K562 (cell line): ENCODE measurements around the gene EDNRB. TPM values are rescaled to one million over a fixed set of nuclear protein-coding genes. Genes with fewer than 3 reads are reported as not detected.

ENCODE experiments used
- ARHGAP35 ChIP-seq: fragments of 450-650 bp; IDR thresholded peaks from 2 replicates; pipeline ENCODE4 v1.6.1; 2018; ENCODE audit not compliant: partially characterized antibody
- CREB1 ChIP-seq, 2 experiments: sonication (generic) in 1 of 2; formaldehyde crosslinking in 1 of 2; IDR thresholded peaks; 2 replicates each; pipeline versions ENCODE4 v1.6.1 to v1.8.0; 2012 to 2022; ENCODE audit warnings: inconsistent platforms in 1 of 2, mild to moderate bottlenecking in 1 of 2, missing genetic modification reagents in 1 of 2, moderate library complexity in 1 of 2
- POLR2A ChIP-seq: fragments of 450-650 bp; conservative IDR thresholded peaks from 2 replicates; pipeline ENCODE4 v1.6.1; 2016
- SMARCC2 ChIP-seq: fragments of 450-650 bp; IDR thresholded peaks from 2 replicates; pipeline ENCODE4 v1.6.1; 2017; ENCODE audit warnings: antibody characterized with exemption, moderate library complexity, mild to moderate bottlenecking, low read depth
- SREBF2 ChIP-seq: sonication (generic); formaldehyde crosslinking; IDR thresholded peaks from 2 replicates; pipeline ENCODE4 v1.4.0; 2020; ENCODE audit warnings: mild to moderate bottlenecking, missing genetic modification reagents
- U2AF2 ChIP-seq: fragments of 200-400 bp; formaldehyde crosslinking; optimal IDR thresholded peaks from 2 replicates; pipeline ENCODE3; 2017; ENCODE audit warnings: low read depth, mild to moderate bottlenecking, low read length
- ZKSCAN1 ChIP-seq: fragments of 150-350 bp; IDR thresholded peaks from 2 replicates; pipeline ENCODE4 v1.6.1; 2016; ENCODE audit warnings: low read depth, low read length
- ZNF124 ChIP-seq: sonication (generic); formaldehyde crosslinking; IDR thresholded peaks from 2 replicates; pipeline ENCODE4 v1.8.1; 2022; ENCODE audit warnings: missing genetic modification reagents
- polyA plus RNA-seq, 8 experiments: library from polyadenylated mRNA; depleted of rRNA in 4 of 8; stranded (reverse) in 5 of 8; unstranded in 3 of 8; fragments of >200 nt; fragmentation: Nextera tagmentation in 2 of 8; fragmentation: Illumina TruSeq in 1 of 8; extraction: Ambion mirVana in 2 of 8; extraction: Trizol in 1 of 8; gene quantifications; 2 replicates each; pipeline versions ENCODE4 v1.2.1 to v1.2.3, GENCODE V29; 2011 to 2014; ENCODE audit warnings: inconsistent platforms in 1 of 8, missing spikeins in 1 of 8
- total RNA-seq, 7 experiments: library from RNA; depleted of rRNA in 6 of 7; stranded (reverse); fragments of >200 nt in 6 of 7; fragmentation: Illumina TruSeq in 2 of 7; extraction: Trizol in 2 of 7; gene quantifications; 2 replicates each; pipeline versions ENCODE4 v1.2.1 to v1.2.3, GENCODE V29; 2011 to 2021; ENCODE audit warnings: low replicate concordance in 1 of 7
- TF ChIP-seq, protein P1 (sequence below): fragments of 200-600 bp; sonication (generic); IDR thresholded peaks from one replicate; pipeline ENCODE4 v1.6.1; 2012; ENCODE audit warnings: mild to moderate bottlenecking, low read depth, low read length, inconsistent platforms
- TF ChIP-seq, protein P2 (sequence below): fragments of 250-450 bp; sonication (Bioruptor Pico); IDR thresholded peaks from 2 replicates; pipeline ENCODE4 v1.4.0; 2020; ENCODE audit warnings: mild to moderate bottlenecking, moderate library complexity, borderline replicate concordance

The EDNRB gene
- total and polyA plus RNA-seq, 9 of the 15 experiments (the other 6 are each of a cell fraction or from before 2014, with no cell fraction given) = 0.04 TPM; not detected in 8

DNA sequence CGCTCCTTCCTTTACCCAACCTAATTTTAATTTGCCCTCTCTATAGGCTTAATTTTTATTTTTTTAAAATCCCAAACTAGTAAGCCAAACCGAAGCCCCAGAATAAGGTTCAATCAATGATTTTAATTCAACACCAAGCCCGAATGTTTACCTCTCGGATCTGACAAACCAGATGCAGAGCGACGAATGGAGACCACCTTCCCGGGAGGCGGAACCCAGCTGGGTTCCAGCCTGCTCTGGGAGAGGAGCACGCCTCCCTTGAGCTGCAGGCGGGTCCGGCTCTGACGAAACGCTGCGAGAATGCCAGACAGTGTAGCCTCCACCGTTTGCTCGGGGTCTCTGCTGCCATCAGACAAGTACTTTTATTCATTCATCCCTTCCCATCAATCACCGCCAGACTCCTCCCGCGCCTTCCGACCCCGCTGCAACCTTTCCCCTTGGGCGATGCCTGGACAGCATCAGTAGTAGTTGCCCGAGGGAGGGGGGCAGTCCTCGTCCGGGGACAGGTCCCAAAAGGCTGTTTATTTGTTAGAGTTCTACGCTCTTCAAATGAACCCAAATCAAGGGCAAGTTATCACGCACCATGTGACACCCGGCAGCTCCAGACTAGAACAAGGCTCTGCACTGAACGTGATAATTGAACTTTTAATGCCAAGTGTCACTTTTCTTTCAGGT lies 752 bp upstream of the EDNRB start (continued):
- TF ChIP-seq, protein P1, sequence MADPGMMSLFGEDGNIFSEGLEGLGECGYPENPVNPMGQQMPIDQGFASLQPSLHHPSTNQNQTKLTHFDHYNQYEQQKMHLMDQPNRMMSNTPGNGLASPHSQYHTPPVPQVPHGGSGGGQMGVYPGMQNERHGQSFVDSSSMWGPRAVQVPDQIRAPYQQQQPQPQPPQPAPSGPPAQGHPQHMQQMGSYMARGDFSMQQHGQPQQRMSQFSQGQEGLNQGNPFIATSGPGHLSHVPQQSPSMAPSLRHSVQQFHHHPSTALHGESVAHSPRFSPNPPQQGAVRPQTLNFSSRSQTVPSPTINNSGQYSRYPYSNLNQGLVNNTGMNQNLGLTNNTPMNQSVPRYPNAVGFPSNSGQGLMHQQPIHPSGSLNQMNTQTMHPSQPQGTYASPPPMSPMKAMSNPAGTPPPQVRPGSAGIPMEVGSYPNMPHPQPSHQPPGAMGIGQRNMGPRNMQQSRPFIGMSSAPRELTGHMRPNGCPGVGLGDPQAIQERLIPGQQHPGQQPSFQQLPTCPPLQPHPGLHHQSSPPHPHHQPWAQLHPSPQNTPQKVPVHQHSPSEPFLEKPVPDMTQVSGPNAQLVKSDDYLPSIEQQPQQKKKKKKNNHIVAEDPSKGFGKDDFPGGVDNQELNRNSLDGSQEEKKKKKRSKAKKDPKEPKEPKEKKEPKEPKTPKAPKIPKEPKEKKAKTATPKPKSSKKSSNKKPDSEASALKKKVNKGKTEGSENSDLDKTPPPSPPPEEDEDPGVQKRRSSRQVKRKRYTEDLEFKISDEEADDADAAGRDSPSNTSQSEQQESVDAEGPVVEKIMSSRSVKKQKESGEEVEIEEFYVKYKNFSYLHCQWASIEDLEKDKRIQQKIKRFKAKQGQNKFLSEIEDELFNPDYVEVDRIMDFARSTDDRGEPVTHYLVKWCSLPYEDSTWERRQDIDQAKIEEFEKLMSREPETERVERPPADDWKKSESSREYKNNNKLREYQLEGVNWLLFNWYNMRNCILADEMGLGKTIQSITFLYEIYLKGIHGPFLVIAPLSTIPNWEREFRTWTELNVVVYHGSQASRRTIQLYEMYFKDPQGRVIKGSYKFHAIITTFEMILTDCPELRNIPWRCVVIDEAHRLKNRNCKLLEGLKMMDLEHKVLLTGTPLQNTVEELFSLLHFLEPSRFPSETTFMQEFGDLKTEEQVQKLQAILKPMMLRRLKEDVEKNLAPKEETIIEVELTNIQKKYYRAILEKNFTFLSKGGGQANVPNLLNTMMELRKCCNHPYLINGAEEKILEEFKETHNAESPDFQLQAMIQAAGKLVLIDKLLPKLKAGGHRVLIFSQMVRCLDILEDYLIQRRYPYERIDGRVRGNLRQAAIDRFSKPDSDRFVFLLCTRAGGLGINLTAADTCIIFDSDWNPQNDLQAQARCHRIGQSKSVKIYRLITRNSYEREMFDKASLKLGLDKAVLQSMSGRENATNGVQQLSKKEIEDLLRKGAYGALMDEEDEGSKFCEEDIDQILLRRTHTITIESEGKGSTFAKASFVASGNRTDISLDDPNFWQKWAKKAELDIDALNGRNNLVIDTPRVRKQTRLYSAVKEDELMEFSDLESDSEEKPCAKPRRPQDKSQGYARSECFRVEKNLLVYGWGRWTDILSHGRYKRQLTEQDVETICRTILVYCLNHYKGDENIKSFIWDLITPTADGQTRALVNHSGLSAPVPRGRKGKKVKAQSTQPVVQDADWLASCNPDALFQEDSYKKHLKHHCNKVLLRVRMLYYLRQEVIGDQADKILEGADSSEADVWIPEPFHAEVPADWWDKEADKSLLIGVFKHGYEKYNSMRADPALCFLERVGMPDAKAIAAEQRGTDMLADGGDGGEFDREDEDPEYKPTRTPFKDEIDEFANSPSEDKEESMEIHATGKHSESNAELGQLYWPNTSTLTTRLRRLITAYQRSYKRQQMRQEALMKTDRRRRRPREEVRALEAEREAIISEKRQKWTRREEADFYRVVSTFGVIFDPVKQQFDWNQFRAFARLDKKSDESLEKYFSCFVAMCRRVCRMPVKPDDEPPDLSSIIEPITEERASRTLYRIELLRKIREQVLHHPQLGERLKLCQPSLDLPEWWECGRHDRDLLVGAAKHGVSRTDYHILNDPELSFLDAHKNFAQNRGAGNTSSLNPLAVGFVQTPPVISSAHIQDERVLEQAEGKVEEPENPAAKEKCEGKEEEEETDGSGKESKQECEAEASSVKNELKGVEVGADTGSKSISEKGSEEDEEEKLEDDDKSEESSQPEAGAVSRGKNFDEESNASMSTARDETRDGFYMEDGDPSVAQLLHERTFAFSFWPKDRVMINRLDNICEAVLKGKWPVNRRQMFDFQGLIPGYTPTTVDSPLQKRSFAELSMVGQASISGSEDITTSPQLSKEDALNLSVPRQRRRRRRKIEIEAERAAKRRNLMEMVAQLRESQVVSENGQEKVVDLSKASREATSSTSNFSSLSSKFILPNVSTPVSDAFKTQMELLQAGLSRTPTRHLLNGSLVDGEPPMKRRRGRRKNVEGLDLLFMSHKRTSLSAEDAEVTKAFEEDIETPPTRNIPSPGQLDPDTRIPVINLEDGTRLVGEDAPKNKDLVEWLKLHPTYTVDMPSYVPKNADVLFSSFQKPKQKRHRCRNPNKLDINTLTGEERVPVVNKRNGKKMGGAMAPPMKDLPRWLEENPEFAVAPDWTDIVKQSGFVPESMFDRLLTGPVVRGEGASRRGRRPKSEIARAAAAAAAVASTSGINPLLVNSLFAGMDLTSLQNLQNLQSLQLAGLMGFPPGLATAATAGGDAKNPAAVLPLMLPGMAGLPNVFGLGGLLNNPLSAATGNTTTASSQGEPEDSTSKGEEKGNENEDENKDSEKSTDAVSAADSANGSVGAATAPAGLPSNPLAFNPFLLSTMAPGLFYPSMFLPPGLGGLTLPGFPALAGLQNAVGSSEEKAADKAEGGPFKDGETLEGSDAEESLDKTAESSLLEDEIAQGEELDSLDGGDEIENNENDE = no peak
- TF ChIP-seq SMARCC2 (no peak), U2AF2 (no peak), SREBF2 (CRISPR knock-in tag) (no peak), ZKSCAN1 (no peak), ARHGAP35 (no peak), ZNF124 (CRISPR knock-in tag) (no peak), CREB1 (IDR thresholded peaks at IDR 0.05) (no peak), CREB1 (CRISPR knock-in tag; IDR thresholded peaks at IDR 0.05) (no peak), POLR2A (no peak)
- TF ChIP-seq, protein P2, sequence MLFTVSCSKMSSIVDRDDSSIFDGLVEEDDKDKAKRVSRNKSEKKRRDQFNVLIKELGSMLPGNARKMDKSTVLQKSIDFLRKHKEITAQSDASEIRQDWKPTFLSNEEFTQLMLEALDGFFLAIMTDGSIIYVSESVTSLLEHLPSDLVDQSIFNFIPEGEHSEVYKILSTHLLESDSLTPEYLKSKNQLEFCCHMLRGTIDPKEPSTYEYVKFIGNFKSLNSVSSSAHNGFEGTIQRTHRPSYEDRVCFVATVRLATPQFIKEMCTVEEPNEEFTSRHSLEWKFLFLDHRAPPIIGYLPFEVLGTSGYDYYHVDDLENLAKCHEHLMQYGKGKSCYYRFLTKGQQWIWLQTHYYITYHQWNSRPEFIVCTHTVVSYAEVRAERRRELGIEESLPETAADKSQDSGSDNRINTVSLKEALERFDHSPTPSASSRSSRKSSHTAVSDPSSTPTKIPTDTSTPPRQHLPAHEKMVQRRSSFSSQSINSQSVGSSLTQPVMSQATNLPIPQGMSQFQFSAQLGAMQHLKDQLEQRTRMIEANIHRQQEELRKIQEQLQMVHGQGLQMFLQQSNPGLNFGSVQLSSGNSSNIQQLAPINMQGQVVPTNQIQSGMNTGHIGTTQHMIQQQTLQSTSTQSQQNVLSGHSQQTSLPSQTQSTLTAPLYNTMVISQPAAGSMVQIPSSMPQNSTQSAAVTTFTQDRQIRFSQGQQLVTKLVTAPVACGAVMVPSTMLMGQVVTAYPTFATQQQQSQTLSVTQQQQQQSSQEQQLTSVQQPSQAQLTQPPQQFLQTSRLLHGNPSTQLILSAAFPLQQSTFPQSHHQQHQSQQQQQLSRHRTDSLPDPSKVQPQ (CRISPR knock-in tag) = no peak
- TF ChIP-seq, all 486 proteins: peak for 0
